H9 (cell line): ENCODE results near the gene LCNL1. TPM values are rescaled to one million over a fixed set of nuclear protein-coding genes. Genes with fewer than 3 reads are reported as not detected.

Experiments used
- DNase-seq: peaks from one replicate; pipeline ENCODE4 v3.0.0-alpha.2; 2017
- H2AFZ ChIP-seq: one replicate; pipeline ENCODE4 v1.6.1; 2013; ENCODE audit warnings: mild to moderate bottlenecking, low read length, control low read depth, moderate library complexity
- H2AK5ac ChIP-seq: 2 replicates; pipeline ENCODE4 v1.6.1; 2013; ENCODE audit warnings: low read length, control low read depth, mixed read lengths; ENCODE audit not compliant: insufficient read length
- H2BK120ac ChIP-seq: one replicate; pipeline ENCODE4 v1.6.1; 2013; ENCODE audit warnings: low read depth, mild to moderate bottlenecking, low read length, control low read depth, inconsistent platforms; ENCODE audit not compliant: poor library complexity, severe bottlenecking
- H2BK12ac ChIP-seq: 2 replicates; pipeline ENCODE4 v1.6.1; 2013; ENCODE audit warnings: low read length, control low read depth, mixed read lengths, low read depth; ENCODE audit not compliant: insufficient read length
- H2BK15ac ChIP-seq: 2 replicates; pipeline ENCODE4 v1.6.1; 2013; ENCODE audit warnings: low read depth, low read length, control low read depth
- H2BK20ac ChIP-seq: one replicate; pipeline ENCODE4 v1.6.1; 2013; ENCODE audit warnings: low read depth, mild to moderate bottlenecking, low read length, control low read depth, inconsistent platforms; ENCODE audit not compliant: poor library complexity, severe bottlenecking
- H2BK5ac ChIP-seq: 2 replicates; pipeline ENCODE4 v1.6.1; 2013; ENCODE audit warnings: low read length, control low read depth, mixed read lengths; ENCODE audit not compliant: insufficient read length
- H3K14ac ChIP-seq: 2 replicates; pipeline ENCODE4 v1.6.1; 2013; ENCODE audit warnings: low read length, control low read depth; ENCODE audit not compliant: insufficient read depth
- H3K18ac ChIP-seq: 2 replicates; pipeline ENCODE4 v1.6.1; 2013; ENCODE audit warnings: low read depth, mild to moderate bottlenecking, mixed read lengths, low read length, control low read depth; ENCODE audit not compliant: insufficient read length
- H3K23ac ChIP-seq: 2 replicates; pipeline ENCODE4 v1.6.1; 2013; ENCODE audit warnings: low read length, control low read depth, mixed read lengths, low read depth; ENCODE audit not compliant: insufficient read length
- H3K23me2 ChIP-seq: 2 replicates; pipeline ENCODE4 v1.6.1; 2013; ENCODE audit warnings: low read depth, mild to moderate bottlenecking, mixed read lengths, low read length, control low read depth; ENCODE audit not compliant: insufficient read length, poor library complexity, severe bottlenecking
- H3K27ac ChIP-seq: 2 replicates; pipeline ENCODE4 v1.5.1; 2013; ENCODE audit warnings: low read length, control low read depth, mixed read lengths, low read depth; ENCODE audit not compliant: insufficient read length
- H3K27me3 ChIP-seq: 2 replicates; pipeline ENCODE4 v1.6.1; 2013; ENCODE audit warnings: low read length, control low read depth, inconsistent platforms; ENCODE audit not compliant: insufficient read depth
- H3K4ac ChIP-seq: 2 replicates; pipeline ENCODE4 v1.6.1; 2013; ENCODE audit warnings: low read depth, mild to moderate bottlenecking, control low read depth, inconsistent platforms, low read length, moderate library complexity
- H3K4me1 ChIP-seq: 2 replicates; pipeline ENCODE4 v1.6.1; 2013; ENCODE audit warnings: low read length, control low read depth, inconsistent platforms; ENCODE audit not compliant: insufficient read depth
- H3K4me2 ChIP-seq: 2 replicates; pipeline ENCODE4 v1.6.1; 2013; ENCODE audit warnings: low read length, control low read depth, mixed read lengths; ENCODE audit not compliant: insufficient read length, insufficient read depth
- H3K56ac ChIP-seq: 2 replicates; pipeline ENCODE4 v1.6.1; 2013; ENCODE audit warnings: low read depth, mild to moderate bottlenecking, mixed read lengths, low read length, control low read depth; ENCODE audit not compliant: insufficient read length
- H3K79me1 ChIP-seq: 2 replicates; pipeline ENCODE4 v1.6.1; 2013; ENCODE audit warnings: low read depth, mild to moderate bottlenecking, moderate library complexity, low read length, control low read depth, inconsistent platforms; ENCODE audit not compliant: insufficient read depth, poor library complexity, severe bottlenecking
- H3K79me2 ChIP-seq: 2 replicates; pipeline ENCODE4 v1.6.1; 2013; ENCODE audit warnings: low read length, control low read depth, inconsistent platforms; ENCODE audit not compliant: insufficient read depth
- H3K9ac ChIP-seq: 2 replicates; pipeline ENCODE4 v1.6.1; 2013; ENCODE audit warnings: low read length, control low read depth, mixed read lengths; ENCODE audit not compliant: insufficient read length; ENCODE audit errors: extremely low read depth
- H3K9me3 ChIP-seq: one replicate; pipeline ENCODE4 v1.6.1; 2013; ENCODE audit warnings: low read depth, low read length, inconsistent platforms; ENCODE audit not compliant: control insufficient read depth
- H3T11ph ChIP-seq: one replicate; pipeline ENCODE4 v1.6.1; 2013; ENCODE audit warnings: mild to moderate bottlenecking, low read length, control low read depth, inconsistent platforms
- H4K20me1 ChIP-seq: one replicate; pipeline ENCODE4 v1.6.1; 2013; ENCODE audit not compliant: control insufficient read depth, insufficient read length, insufficient read depth
- H4K5ac ChIP-seq: 2 replicates; pipeline ENCODE4 v1.6.1; 2013; ENCODE audit warnings: low read depth, mild to moderate bottlenecking, mixed read lengths, low read length, control low read depth; ENCODE audit not compliant: insufficient read length
- H4K8ac ChIP-seq: replicated peaks from 2 replicates; pipeline ENCODE4 v1.6.1; 2013; ENCODE audit warnings: low read length, control low read depth, mixed read lengths, low read depth; ENCODE audit not compliant: insufficient read length
- H4K91ac ChIP-seq: 2 replicates; pipeline ENCODE4 v1.6.1; 2013; ENCODE audit warnings: low read depth, mild to moderate bottlenecking, moderate library complexity, mixed read lengths, low read length, control low read depth; ENCODE audit not compliant: insufficient read length
- H3K27ac Mint-ChIP-seq, 3 experiments: 2 replicates in 2 of 3; 3 replicates in 1 of 3; pipeline ENCODE4 v1.8.0; 2020 to 2021; ENCODE audit warnings: mixed read lengths in 3 of 3, mild to moderate bottlenecking in 1 of 3, moderate library complexity in 1 of 3
- H3K27me3 Mint-ChIP-seq: 2 replicates; pipeline ENCODE4 v1.8.0; 2021; ENCODE audit warnings: low read depth, mild to moderate bottlenecking, moderate library complexity, mixed read lengths
- H3K36me3 Mint-ChIP-seq, 3 experiments: 2 replicates in 2 of 3; 3 replicates in 1 of 3; pipeline ENCODE4 v1.8.0; 2020 to 2021; ENCODE audit warnings: low read depth in 3 of 3, mixed read lengths in 3 of 3; ENCODE audit not compliant: insufficient read depth in 1 of 3
- H3K4me1 Mint-ChIP-seq, 2 experiments: 2 replicates each; pipeline ENCODE4 v1.8.0; 2020; ENCODE audit warnings: mixed read lengths in 2 of 2
- H3K4me3 Mint-ChIP-seq, 2 experiments: 2 replicates in 1 of 2; 3 replicates in 1 of 2; pipeline ENCODE4 v1.8.0; 2020 to 2021; ENCODE audit warnings: mild to moderate bottlenecking in 2 of 2, mixed read lengths in 2 of 2, moderate library complexity in 1 of 2
- H3K9me3 Mint-ChIP-seq, 2 experiments: 2 replicates in 1 of 2; 3 replicates in 1 of 2; pipeline ENCODE4 v1.8.0; 2020; ENCODE audit warnings: mild to moderate bottlenecking in 2 of 2, mixed read lengths in 2 of 2, moderate library complexity in 1 of 2
- CTCF ChIP-seq: fragments of 200-600 bp; sonication (generic); conservative IDR thresholded peaks from 3 replicates; pipeline ENCODE4 v1.8.0; 2021; ENCODE audit warnings: antibody characterized with exemption, mild to moderate bottlenecking
- WGBS: extraction: QIAGEN DNeasy Blood & Tissue Kit; methylation state at CpG from one replicate; pipeline ENCODE4 v1.1.7; 2013; ENCODE audit warnings: missing lambda C conversion rate, low lambda C conversion rate, mixed read lengths; ENCODE audit not compliant: insufficient read length; ENCODE audit errors: extremely low coverage; 5-methylcytosine and 5-hydroxymethylcytosine counted together
- total RNA-seq: library from RNA; stranded (reverse); gene quantifications from 2 replicates; pipeline ENCODE4 v1.2.1, GENCODE V29; 2021

LCNL1 gene
- total RNA-seq, 1 experiment from 2014 or later: 0.20 TPM

GRCh38 chr9:136972743-136973142 lies 10.1 kb upstream of the LCNL1 start:
- Histone ChIP-seq H3K56ac (no peak overlapping the region), H3K9me3 (no peaks in the 10 kb centered on the region), H2BK20ac (no peak overlapping the region), H3K27ac (no peak overlapping the region), H2AFZ (no peak overlapping the region), H3K4ac (no peak overlapping the region), H2BK12ac (no peak overlapping the region), H4K8ac (no peak overlapping the region), H2BK120ac (no peak overlapping the region), H2BK5ac (no peak overlapping the region), H4K5ac (no peak overlapping the region), H4K20me1 (no peaks in the 10 kb centered on the region), H4K91ac (no peak overlapping the region), H3K23me2 (peaks cover 2% of the 10 kb centered on the region), H3T11ph (no peak overlapping the region), H3K4me2 (no peak overlapping the region), H2AK5ac (no peak overlapping the region), H3K23ac (no peak overlapping the region), H3K14ac (no peak overlapping the region), H3K9ac (no peak overlapping the region), H3K27me3 (no peaks in the 10 kb centered on the region), H2BK15ac (no peak overlapping the region), H3K79me1 (no peaks in the 10 kb centered on the region), H3K4me1 (no peaks in the 10 kb centered on the region), H3K79me2 (no peaks in the 10 kb centered on the region), H3K18ac (no peak overlapping the region)
- no peak for TF ChIP-seq CTCF
- H3K4me3 Mint-ChIP-seq: no peak overlapping the region
- no peak for DNase-seq
- peaks cover 7% of the 10 kb centered on the region for H3K27me3 Mint-ChIP-seq
- no CpG with 5 or more reads among the region's 13 CpGs for WGBS
- no peaks in the 10 kb centered on the region for H3K36me3 Mint-ChIP-seq
- no peak overlapping the region for H3K27ac Mint-ChIP-seq
- peaks cover 2 to 8% of the 10 kb centered on the region in 2 experiments for H3K4me1 Mint-ChIP-seq
- no peaks in the 10 kb centered on the region for H3K9me3 Mint-ChIP-seq
